Measurements from ENCODE around the gene KIAA1217.

The KIAA1217 gene

GRCh38 chr10:24467136-24467535 lies 258.2 kb downstream of the KIAA1217 start:
- no peak for TF ChIP-seq CTCF (IDR thresholded peaks at IDR 0.05)
- Histone ChIP-seq H3K4me3 (no peak overlapping the region), H3K27ac (no peak overlapping the region)
- no peak for DNase-seq (ENCODE audit: low spot score)

GRCh38 chr10:24467605-24468004 lies 258.7 kb downstream of the KIAA1217 start:
- no peak for DNase-seq (ENCODE audit: low spot score)
- no peak overlapping the region for H3K4me3 ChIP-seq
- no peak for TF ChIP-seq CTCF (IDR thresholded peaks at IDR 0.05)
- H3K27ac ChIP-seq, result no peak overlapping the region

- DNase-seq (ENCODE audit: low spot score), result no peak
- no peak for TF ChIP-seq CTCF (IDR thresholded peaks at IDR 0.05)
- no peak overlapping the region for H3K4me3 ChIP-seq
- H3K27ac ChIP-seq, result no peak overlapping the region
Observed at GRCh38 chr10:24468281-24468751, 259.4 kb downstream of the KIAA1217 start.

GRCh38 chr10:24469993-24470392 lies 261.1 kb downstream of the KIAA1217 start:
- Histone ChIP-seq H3K4me3 (no peak overlapping the region), H3K27ac (no peak overlapping the region)
- no peak for TF ChIP-seq CTCF (IDR thresholded peaks at IDR 0.05)
- no peak for DNase-seq (ENCODE audit: low spot score)

- Histone ChIP-seq H3K27ac (no peak overlapping the region), H3K4me3 (no peak overlapping the region)
- DNase-seq (ENCODE audit: low spot score), result no peak
- TF ChIP-seq CTCF (IDR thresholded peaks at IDR 0.05), result no peak
Observed at GRCh38 chr10:24475598-24475997, 266.7 kb downstream of the KIAA1217 start.

GRCh38 chr10:24476913-24477701 lies 268.2 kb downstream of the KIAA1217 start:
- no peak for TF ChIP-seq CTCF (IDR thresholded peaks at IDR 0.05)
- H3K27ac ChIP-seq, result no peak overlapping the region

GRCh38 chr10:24477915-24478314 lies 269.0 kb downstream of the KIAA1217 start:
- Histone ChIP-seq H3K27ac (no peak overlapping the region), H3K4me3 (no peak overlapping the region)
- no peak for TF ChIP-seq CTCF (IDR thresholded peaks at IDR 0.05)
- no peak for DNase-seq (ENCODE audit: low spot score)

More at GRCh38 chr10:24476913-24477701, 268.2 kb downstream of the KIAA1217 start:
- DNase-seq (ENCODE audit: low spot score), result no peak
- H3K4me3 ChIP-seq, result no peak overlapping the region
